GM23248 (cell line): ENCODE measurements around the gene MAGEL2.

Experiments used
- EZH2 ChIP-seq: fragments of 200-600 bp; sonication (generic); IDR thresholded peaks from 2 replicates; pipeline ENCODE4 v1.6.1; 2018; ENCODE audit warnings: antibody characterized with exemption, mild to moderate bottlenecking; ENCODE audit not compliant: insufficient read depth, poor library complexity, severe bottlenecking
- EZH2phosphoT487 ChIP-seq: fragments of 200-600 bp; sonication (generic); IDR thresholded peaks from 2 replicates; pipeline ENCODE4 v1.6.1; 2018; ENCODE audit warnings: antibody characterized with exemption, moderate library complexity, mild to moderate bottlenecking, low read depth; ENCODE audit not compliant: insufficient read depth

DNA sequence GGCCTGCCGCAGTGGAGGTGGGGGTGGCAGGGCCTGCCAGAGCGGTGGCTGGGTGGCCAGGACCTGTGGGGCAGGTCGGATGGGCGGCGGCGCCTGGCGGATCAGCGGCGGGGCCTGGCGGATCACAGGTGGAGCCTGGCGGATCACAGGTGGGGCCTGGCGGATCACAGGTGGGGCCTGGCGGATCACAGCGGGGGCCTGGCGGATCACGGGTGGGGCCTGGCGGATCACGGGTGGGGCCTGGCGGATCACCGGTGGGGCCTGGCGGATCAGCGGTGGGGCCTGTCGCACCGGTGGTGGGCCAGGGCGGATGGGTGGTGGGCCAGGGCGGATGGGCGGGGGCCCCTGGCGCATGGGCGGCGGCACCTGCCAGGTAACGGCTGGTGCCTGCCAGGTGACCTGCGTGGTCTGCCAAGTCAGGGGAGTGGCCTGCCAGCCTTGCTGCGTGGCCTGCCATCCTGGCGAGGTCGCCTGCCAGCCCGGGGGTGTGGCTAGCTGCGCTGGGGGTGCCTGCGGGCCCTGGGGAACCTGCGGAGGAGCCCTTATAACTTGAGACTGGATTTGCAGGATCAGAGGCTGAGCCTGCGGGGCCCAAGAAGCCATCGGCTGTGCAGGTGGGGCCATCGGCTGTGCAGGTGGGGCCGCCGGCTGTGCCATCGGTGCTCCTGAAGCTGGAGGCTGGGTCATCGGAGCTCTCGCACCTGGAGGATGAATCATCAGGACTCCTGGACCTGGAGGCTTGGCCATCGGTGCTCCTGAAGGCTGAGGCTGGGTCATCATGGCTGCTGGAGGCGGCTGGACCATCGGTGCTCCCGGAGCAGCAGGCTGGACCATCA is 1.3 kb downstream of the MAGEL2 start:
- TF ChIP-seq EZH2phosphoT487 (no peak), EZH2 (no peak)
